HCT116 (cell line): ENCODE results near the gene SLC24A3. TPM values are rescaled to one million over a fixed set of nuclear protein-coding genes. Genes with fewer than 3 reads are reported as not detected.

Experiments
- ATAC-seq: fragments of 200-7000 bp; cut with Tn5 transposase; 2 replicates; pipeline ENCODE4 v1.9.1; 2020; ENCODE audit warnings: mild to moderate bottlenecking, moderate library complexity
- BruUV-seq: library from RNA; stranded (reverse); fragments of 400-500 nt; replicated peaks from 2 replicates; lab custom pipeline; 2021; lab: Mats Ljungman, UMichigan
- CTCF ChIA-PET: fragments of 300-600 bp; sonication (Branson Sonifier 250); formaldehyde crosslinking; loops from one replicate; lab custom pipeline; 2021; ENCODE audit warnings: antibody characterized with exemption; lab: Charles Lee
- POLR2A ChIA-PET: fragments of 300-600, 350-600 bp; sonication (Branson Sonifier 250); formaldehyde crosslinking; loops from one replicate; lab custom pipeline; 2021; ENCODE audit warnings: antibody characterized with exemption; lab: Charles Lee
- RAD21 ChIA-PET, 2 experiments: fragments of 300-600 bp; sonication (Branson Sonifier 250); formaldehyde crosslinking; loops; one replicate each; lab custom pipeline; 2023; ENCODE audit warnings: low total read pairs in 2 of 2; ENCODE audit not compliant: uncharacterized antibody in 2 of 2, unreplicated experiment in 2 of 2, low non-redundant PET in 1 of 2; lab: Charles Lee
- DNase-seq: peaks from one replicate; pipeline ENCODE4 v3.0.0-alpha.2; 2010; ENCODE audit warnings: low read depth, low spot score
- H2AFZ ChIP-seq: fragments of 200-600 bp; shearing (Covaris generic), sonication (generic); 2 replicates; pipeline ENCODE4 v1.6.1; 2017; ENCODE audit warnings: low read depth, mixed run types, mixed read lengths, antibody characterized with exemption, low read length; ENCODE audit not compliant: poor library complexity, severe bottlenecking
- H3K27ac ChIP-seq: 2 replicates; pipeline ENCODE4 v1.5.1; 2012; ENCODE audit warnings: low read depth, low read length
- H3K27me3 ChIP-seq: fragments of 200-600 bp; sonication (generic); 2 replicates; pipeline ENCODE4 v1.6.1; 2016; ENCODE audit warnings: mixed run types, low read length, mixed read lengths; ENCODE audit not compliant: insufficient read depth
- H3K36me3 ChIP-seq, 2 experiments: fragments of 200-500 bp in 1 of 2; fragments of 200-600 bp in 1 of 2; sonication (Bioruptor generic) in 1 of 2; sonication (generic) in 1 of 2; 2 replicates each; pipeline versions ENCODE4 v1.5.1 to v1.6.1; 2014 to 2016; ENCODE audit warnings: low read length in 2 of 2, inconsistent platforms in 1 of 2, mixed read lengths in 1 of 2, mixed run types in 1 of 2; ENCODE audit not compliant: insufficient read depth in 2 of 2, control insufficient read depth in 1 of 2
- H3K4me1 ChIP-seq, 2 experiments: fragments of 200-600 bp in 1 of 2; sonication (generic) in 1 of 2; 2 replicates each; pipeline versions ENCODE4 v1.5.1 to v1.6.1; 2012 to 2017; ENCODE audit warnings: low read length in 2 of 2, inconsistent platforms in 1 of 2, mild to moderate bottlenecking in 1 of 2, mixed read lengths in 1 of 2, mixed run types in 1 of 2, moderate library complexity in 1 of 2; ENCODE audit not compliant: insufficient read depth in 2 of 2, control insufficient read depth in 1 of 2
- H3K4me2 ChIP-seq: fragments of 200-600 bp; sonication (generic); 2 replicates; pipeline ENCODE4 v1.6.1; 2017; ENCODE audit warnings: mixed run types, low read length, mixed read lengths
- H3K4me3 ChIP-seq, 2 experiments: fragments of 200-600 bp in 1 of 2; sonication (generic) in 1 of 2; replicated peaks in 1 of 2; 2 replicates each; pipeline ENCODE4 v1.5.1; 2011 to 2016; ENCODE audit warnings: low read length in 2 of 2, control low read depth in 1 of 2, low read depth in 1 of 2, mild to moderate bottlenecking in 1 of 2, mixed read lengths in 1 of 2, mixed run types in 1 of 2
- H3K79me2 ChIP-seq: fragments of 200-600 bp; sonication (generic); 2 replicates; pipeline ENCODE4 v1.6.1; 2017; ENCODE audit warnings: mild to moderate bottlenecking, mixed run types, low read length, moderate library complexity, mixed read lengths; ENCODE audit not compliant: insufficient read depth
- H3K9ac ChIP-seq: fragments of 200-600 bp; sonication (generic); 2 replicates; pipeline ENCODE4 v1.6.1; 2016; ENCODE audit warnings: low read length, mixed read lengths
- H3K9me2 ChIP-seq: fragments of 200-600 bp; sonication (generic), shearing (Covaris generic); 2 replicates; pipeline ENCODE4 v1.6.1; 2017; ENCODE audit warnings: mixed run types, mild to moderate bottlenecking, moderate library complexity; ENCODE audit not compliant: insufficient read depth
- H3K9me3 ChIP-seq, 2 experiments: fragments of 200-500 bp in 1 of 2; fragments of 200-600 bp in 1 of 2; sonication (Bioruptor generic) in 1 of 2; sonication (generic) in 1 of 2; 2 replicates each; pipeline ENCODE4 v1.6.1; 2014 to 2017; ENCODE audit warnings: low read length in 2 of 2, mixed read lengths in 2 of 2, inconsistent platforms in 1 of 2, low read depth in 1 of 2, mild to moderate bottlenecking in 1 of 2, mixed run types in 1 of 2, moderate library complexity in 1 of 2; ENCODE audit not compliant: control insufficient read depth in 1 of 2, insufficient read depth in 1 of 2
- H4K20me1 ChIP-seq: fragments of 200-600 bp; sonication (generic), shearing (Covaris generic); 2 replicates; pipeline ENCODE4 v1.6.1; 2017; ENCODE audit warnings: mixed run types, mild to moderate bottlenecking, moderate library complexity; ENCODE audit not compliant: insufficient read depth
- CBX3 ChIP-seq: IDR thresholded peaks from 2 replicates; pipeline ENCODE4 v1.6.1; 2012; ENCODE audit warnings: low read depth
- EGR1 ChIP-seq: IDR thresholded peaks from 2 replicates; pipeline ENCODE4 v1.6.1; 2012; ENCODE audit warnings: low read depth
- EZH2 ChIP-seq: fragments of 200-600 bp; sonication (generic); IDR thresholded peaks from 2 replicates; pipeline ENCODE4 v1.6.1; 2017; ENCODE audit warnings: antibody characterized with exemption, mixed run types
- JUND ChIP-seq: IDR thresholded peaks from 2 replicates; pipeline ENCODE4 v1.6.1; 2012
- POLR2AphosphoS5 ChIP-seq: IDR thresholded peaks from 2 replicates; pipeline ENCODE4 v1.6.1; 2011; ENCODE audit warnings: mild to moderate bottlenecking, low read depth, low read length, moderate library complexity
- SIN3A ChIP-seq: IDR thresholded peaks from 2 replicates; pipeline ENCODE4 v1.6.1; 2012; ENCODE audit warnings: low read depth
- SP1 ChIP-seq: IDR thresholded peaks from 2 replicates; pipeline ENCODE4 v1.6.1; 2012; ENCODE audit warnings: low read depth
- YY1 ChIP-seq: IDR thresholded peaks from 2 replicates; pipeline ENCODE4 v1.6.1; 2011; ENCODE audit warnings: low read length, low read depth, moderate library complexity, mild to moderate bottlenecking; ENCODE audit not compliant: insufficient replicate concordance; ENCODE audit errors: extremely low read depth
- intact Hi-C: fragments of 100-400 bp; cut with micrococcal nuclease; formaldehyde crosslinking; loops from 2 replicates; pipeline ENCODE4 v1.10.0; 2022
- total RNA-seq: library from RNA; stranded (reverse); gene quantifications from one replicate; pipeline ENCODE4 v1.2.1, GENCODE V29; 2021; ENCODE audit not compliant: unreplicated experiment
- TF ChIP-seq, protein P1 (sequence below): IDR thresholded peaks from 2 replicates; pipeline ENCODE4 v1.6.1; 2011; ENCODE audit warnings: mild to moderate bottlenecking, low read length, moderate library complexity; ENCODE audit not compliant: insufficient replicate concordance; ENCODE audit errors: extremely low read depth
- TF ChIP-seq, protein P2 (sequence below): IDR thresholded peaks from 2 replicates; pipeline ENCODE4 v1.6.1; 2012
- TF ChIP-seq, protein P3 (sequence below): IDR thresholded peaks from 2 replicates; pipeline ENCODE4 v1.6.1; 2012

Gene SLC24A3
- total RNA-seq, 1 experiment from 2014 or later: not detected

DNA sequence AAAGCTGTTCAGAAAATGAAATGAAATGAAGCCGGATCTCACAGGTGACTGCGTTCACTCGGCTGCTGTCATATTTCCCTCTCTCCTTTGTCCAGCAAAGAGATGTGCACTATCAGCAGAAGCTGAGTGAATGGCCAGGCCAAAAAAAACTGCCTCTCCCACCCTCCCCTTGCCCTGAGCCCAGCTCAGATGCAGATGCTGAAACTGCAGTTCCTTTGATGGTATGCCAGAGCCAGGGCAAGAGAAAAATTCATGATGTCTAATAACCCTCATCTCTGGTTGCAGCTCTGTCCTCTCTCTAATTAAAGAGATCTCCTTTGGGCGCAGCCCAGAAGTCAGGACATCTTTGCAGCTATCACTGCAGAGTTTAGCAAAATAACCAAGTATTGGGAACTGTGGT is 335.1 kb downstream of the SLC24A3 start:
- Histone ChIP-seq H3K27me3 (no peaks in the 10 kb centered on the region), H3K4me2 (no peak overlapping the region), H3K9me3 (no peaks in the 10 kb centered on the region), H2AFZ (no peak overlapping the region), H3K27ac (no peak overlapping the region), H3K9ac (no peak overlapping the region), H3K4me1 (no peaks in the 10 kb centered on the region), H3K4me3 (no peak overlapping the region), H3K36me3 (no peaks in the 10 kb centered on the region), H3K79me2 (no peaks in the 10 kb centered on the region), H3K9me2 (no peaks in the 10 kb centered on the region), H4K20me1 (no peaks in the 10 kb centered on the region)
- TF ChIP-seq, protein P1, sequence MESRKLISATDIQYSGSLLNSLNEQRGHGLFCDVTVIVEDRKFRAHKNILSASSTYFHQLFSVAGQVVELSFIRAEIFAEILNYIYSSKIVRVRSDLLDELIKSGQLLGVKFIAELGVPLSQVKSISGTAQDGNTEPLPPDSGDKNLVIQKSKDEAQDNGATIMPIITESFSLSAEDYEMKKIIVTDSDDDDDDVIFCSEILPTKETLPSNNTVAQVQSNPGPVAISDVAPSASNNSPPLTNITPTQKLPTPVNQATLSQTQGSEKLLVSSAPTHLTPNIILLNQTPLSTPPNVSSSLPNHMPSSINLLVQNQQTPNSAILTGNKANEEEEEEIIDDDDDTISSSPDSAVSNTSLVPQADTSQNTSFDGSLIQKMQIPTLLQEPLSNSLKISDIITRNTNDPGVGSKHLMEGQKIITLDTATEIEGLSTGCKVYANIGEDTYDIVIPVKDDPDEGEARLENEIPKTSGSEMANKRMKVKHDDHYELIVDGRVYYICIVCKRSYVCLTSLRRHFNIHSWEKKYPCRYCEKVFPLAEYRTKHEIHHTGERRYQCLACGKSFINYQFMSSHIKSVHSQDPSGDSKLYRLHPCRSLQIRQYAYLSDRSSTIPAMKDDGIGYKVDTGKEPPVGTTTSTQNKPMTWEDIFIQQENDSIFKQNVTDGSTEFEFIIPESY: no peak
- TF ChIP-seq YY1 (no peak), SIN3A (no peak), EGR1 (no peak), EZH2 (no peak)
- TF ChIP-seq, protein P2, sequence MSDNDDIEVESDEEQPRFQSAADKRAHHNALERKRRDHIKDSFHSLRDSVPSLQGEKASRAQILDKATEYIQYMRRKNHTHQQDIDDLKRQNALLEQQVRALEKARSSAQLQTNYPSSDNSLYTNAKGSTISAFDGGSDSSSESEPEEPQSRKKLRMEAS: no peak
- POLR2A ChIA-PET: no interaction called here
- RAD21 ChIA-PET: no interaction called here
- CTCF ChIA-PET: no interaction called here
- intact Hi-C loops: no loop called here
- BruUV-seq: no TSS peak
- no peak for DNase-seq
- no peak for ATAC-seq

DNA sequence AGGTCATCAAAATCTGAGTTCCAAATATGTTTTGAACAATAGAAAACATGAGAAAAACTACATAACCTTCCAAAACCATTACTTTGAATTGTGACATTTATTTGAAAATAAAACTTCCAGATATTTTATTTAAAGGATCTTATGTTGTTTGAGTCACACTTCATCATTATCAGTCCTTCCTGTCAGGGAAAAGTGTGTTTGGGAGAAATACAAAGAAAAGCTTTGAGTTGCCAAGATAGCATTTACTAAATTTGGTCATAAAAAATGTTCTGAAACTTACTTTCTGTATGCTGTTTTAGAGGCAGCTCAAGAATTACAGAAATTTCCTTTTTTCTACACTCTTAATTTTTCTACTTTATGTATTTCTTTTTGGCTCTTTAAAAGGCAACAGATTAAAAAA is 337.5 kb downstream of the SLC24A3 start:
- Histone ChIP-seq H3K79me2 (no peaks in the 10 kb centered on the region), H2AFZ (no peak overlapping the region), H3K4me2 (no peak overlapping the region), H3K27me3 (no peaks in the 10 kb centered on the region), H3K9ac (no peak overlapping the region), H3K9me3 (no peaks in the 10 kb centered on the region), H3K36me3 (no peaks in the 10 kb centered on the region), H3K4me1 (no peaks in the 10 kb centered on the region), H4K20me1 (no peaks in the 10 kb centered on the region), H3K4me3 (no peak overlapping the region), H3K9me2 (no peaks in the 10 kb centered on the region), H3K27ac (no peak overlapping the region)
- intact Hi-C loops: no loop called here
- BruUV-seq: no TSS peak
- TF ChIP-seq CBX3 (no peak), POLR2AphosphoS5 (no peak), SP1 (no peak), JUND (no peak), YY1 (no peak)
- TF ChIP-seq, protein P2: no peak
- TF ChIP-seq, protein P3, sequence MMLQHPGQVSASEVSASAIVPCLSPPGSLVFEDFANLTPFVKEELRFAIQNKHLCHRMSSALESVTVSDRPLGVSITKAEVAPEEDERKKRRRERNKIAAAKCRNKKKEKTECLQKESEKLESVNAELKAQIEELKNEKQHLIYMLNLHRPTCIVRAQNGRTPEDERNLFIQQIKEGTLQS: no peak
- ChIA-PET RAD21 (no interaction called here), CTCF (no interaction called here), POLR2A (no interaction called here)
- DNase-seq: no peak
- no peak for ATAC-seq
